Astrocyte (in vitro differentiated cells and primary cell): ENCODE results near the gene FLNC. TPM values are rescaled to one million over a fixed set of nuclear protein-coding genes. Genes with fewer than 3 reads are reported as not detected.

ENCODE experiments used
- DNase-seq: peaks from one replicate; pipeline ENCODE4 v3.0.0-alpha.2; 2010; ENCODE audit warnings: low read depth
- FAIRE-seq: peaks from 2 replicates; lab custom pipeline; 2011; peaks lifted over from hg19 to GRCh38; lab: Jason Lieb, UNC
- H2AFZ ChIP-seq: 2 replicates; pipeline ENCODE4 v1.6.0; 2012; ENCODE audit warnings: low read depth, low read length, inconsistent platforms
- H3K27ac ChIP-seq: 2 replicates; pipeline ENCODE4 v1.5.1; 2011; ENCODE audit warnings: low read depth, low read length, inconsistent platforms
- H3K27me3 ChIP-seq: 2 replicates; pipeline ENCODE4 v1.6.0; 2011; ENCODE audit warnings: low read length, inconsistent platforms; ENCODE audit not compliant: insufficient read depth
- H3K36me3 ChIP-seq: 2 replicates; pipeline ENCODE4 v1.5.1; 2011; ENCODE audit warnings: low read length, inconsistent platforms; ENCODE audit not compliant: insufficient read depth
- H3K4me1 ChIP-seq: 2 replicates; pipeline ENCODE4 v1.5.1; 2011; ENCODE audit warnings: low read length, inconsistent platforms; ENCODE audit not compliant: insufficient read depth
- H3K4me2 ChIP-seq: 2 replicates; pipeline ENCODE4 v1.6.0; 2012; ENCODE audit warnings: low read length, inconsistent platforms
- H3K4me3 ChIP-seq: 2 replicates; pipeline ENCODE4 v1.5.1; 2011; ENCODE audit warnings: low read depth, mild to moderate bottlenecking, low read length, inconsistent platforms; ENCODE audit not compliant: insufficient read depth
- H3K79me2 ChIP-seq: 2 replicates; pipeline ENCODE4 v1.6.0; 2012; ENCODE audit warnings: mild to moderate bottlenecking, low read length, inconsistent platforms; ENCODE audit not compliant: insufficient read depth
- H3K9ac ChIP-seq: 2 replicates; pipeline ENCODE4 v1.6.0; 2012; ENCODE audit warnings: mild to moderate bottlenecking, low read length, inconsistent platforms
- H3K9me3 ChIP-seq: 2 replicates; pipeline ENCODE4 v1.5.1; 2012; ENCODE audit warnings: low read depth, mild to moderate bottlenecking, low read length, inconsistent platforms; ENCODE audit not compliant: insufficient read depth
- H4K20me1 ChIP-seq: 2 replicates; pipeline ENCODE4 v1.6.0; 2012; ENCODE audit warnings: low read length, inconsistent platforms; ENCODE audit not compliant: insufficient read depth
- H3K27ac Mint-ChIP-seq: one replicate; pipeline ENCODE4 v1.8.0; 2021; ENCODE audit warnings: mild to moderate bottlenecking, mixed read lengths; ENCODE audit not compliant: unreplicated experiment
- H3K27me3 Mint-ChIP-seq: one replicate; pipeline ENCODE4 v1.8.0; 2021; ENCODE audit warnings: low read depth, mixed read lengths; ENCODE audit not compliant: unreplicated experiment
- H3K36me3 Mint-ChIP-seq: one replicate; pipeline ENCODE4 v1.8.0; 2021; ENCODE audit warnings: low read depth, mixed read lengths; ENCODE audit not compliant: unreplicated experiment
- H3K4me1 Mint-ChIP-seq: one replicate; pipeline ENCODE4 v1.8.0; 2021; ENCODE audit warnings: low read depth, mixed read lengths; ENCODE audit not compliant: unreplicated experiment
- H3K4me3 Mint-ChIP-seq: one replicate; pipeline ENCODE4 v1.8.0; 2021; ENCODE audit warnings: mild to moderate bottlenecking, moderate library complexity, mixed read lengths; ENCODE audit not compliant: unreplicated experiment
- H3K9me3 Mint-ChIP-seq: one replicate; pipeline ENCODE4 v1.8.0; 2021; ENCODE audit warnings: mild to moderate bottlenecking, mixed read lengths; ENCODE audit not compliant: unreplicated experiment
- CTCF ChIP-seq: IDR thresholded peaks from 2 replicates; pipeline ENCODE4 v1.5.1; 2011; ENCODE audit warnings: low read depth, mild to moderate bottlenecking, inconsistent platforms, low read length, moderate library complexity; ENCODE audit not compliant: insufficient read depth
- EZH2 ChIP-seq: IDR thresholded peaks from 2 replicates; pipeline ENCODE4 v1.6.1; 2012; ENCODE audit warnings: mild to moderate bottlenecking, low read length, inconsistent platforms; ENCODE audit not compliant: insufficient read depth
- total RNA-seq: library from RNA; stranded (reverse); gene quantifications from 2 replicates; pipeline ENCODE4 v1.2.1, GENCODE V29; 2021

Gene FLNC
- total RNA-seq, 1 donor from 2014 or later = 364 TPM

DNA sequence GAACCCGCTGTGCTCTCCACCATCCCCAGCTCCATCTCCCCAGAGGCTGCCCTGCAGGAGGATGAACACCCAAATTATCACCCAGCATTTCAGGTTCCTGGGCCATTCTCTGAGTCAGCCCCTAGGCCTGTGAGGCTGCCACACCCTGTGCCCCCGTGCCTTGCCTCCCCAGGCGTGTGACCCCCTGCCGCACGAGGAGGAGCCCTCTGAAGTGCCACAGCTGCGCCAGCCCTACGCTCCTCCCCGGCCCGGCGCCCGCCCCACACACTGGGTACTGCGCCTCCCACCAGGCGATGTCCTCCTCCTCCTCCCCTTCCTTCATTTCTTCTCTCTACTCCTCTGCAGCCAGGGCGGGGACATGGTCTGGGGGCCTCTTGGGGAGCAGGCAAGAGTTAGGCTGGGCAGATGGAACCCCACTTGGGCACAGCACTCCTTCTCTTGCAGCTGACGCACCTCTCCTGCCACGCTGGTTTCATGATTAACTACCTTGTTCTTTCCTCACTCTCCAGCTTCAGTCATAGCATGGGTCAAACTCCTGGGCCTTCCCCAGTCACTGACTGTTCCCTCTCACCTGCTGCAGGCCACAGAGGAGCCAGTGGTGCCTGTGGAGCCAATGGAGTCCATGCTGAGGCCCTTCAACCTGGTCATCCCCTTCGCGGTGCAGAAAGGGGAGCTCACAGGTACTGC is 19.7 kb downstream of the FLNC start:
- FAIRE-seq (no peak), DNase-seq (no peak)
- Histone ChIP-seq H3K9me3 (no peaks in the 10 kb centered on the region), H3K4me2 (no peak overlapping the region), H3K27ac (no peak overlapping the region), H2AFZ (no peak overlapping the region), H4K20me1 (peaks cover 92% of the 10 kb centered on the region), H3K9ac (no peak overlapping the region), H3K36me3 (peaks cover 64% of the 10 kb centered on the region), H3K4me3 (no peak overlapping the region), H3K4me1 (no peaks in the 10 kb centered on the region), H3K79me2 (peaks cover 16% of the 10 kb centered on the region), H3K27me3 (no peaks in the 10 kb centered on the region)
- peaks cover 15% of the 10 kb centered on the region for H3K36me3 Mint-ChIP-seq
- H3K4me3 Mint-ChIP-seq = no peak overlapping the region
- H3K4me1 Mint-ChIP-seq = no peaks in the 10 kb centered on the region
- no peaks in the 10 kb centered on the region for H3K27me3 Mint-ChIP-seq
- TF ChIP-seq CTCF (no peak), EZH2 (no peak)
- no peaks in the 10 kb centered on the region for H3K9me3 Mint-ChIP-seq
- H3K27ac Mint-ChIP-seq = no peak overlapping the region

GRCh38 chr7:128852537-128853254 is 22.5 kb downstream of the FLNC start:
- Histone ChIP-seq H3K9ac (no peak overlapping the region), H4K20me1 (peaks cover 85% of the 10 kb centered on the region), H3K4me1 (no peaks in the 10 kb centered on the region), H3K9me3 (no peaks in the 10 kb centered on the region), H2AFZ (no peak overlapping the region), H3K36me3 (peaks cover 55% of the 10 kb centered on the region), H3K27me3 (no peaks in the 10 kb centered on the region), H3K4me3 (no peak overlapping the region), H3K27ac (no peak overlapping the region), H3K79me2 (peaks cover 12% of the 10 kb centered on the region), H3K4me2 (no peak overlapping the region)
- Mint-ChIP-seq H3K27me3 (no peaks in the 10 kb centered on the region), H3K9me3 (no peaks in the 10 kb centered on the region), H3K4me3 (no peak overlapping the region), H3K4me1 (no peaks in the 10 kb centered on the region), H3K36me3 (peaks cover 20% of the 10 kb centered on the region), H3K27ac (no peak overlapping the region)
- TF ChIP-seq CTCF (no peak), EZH2 (no peak)
- DNase-seq = no peak
- FAIRE-seq = no peak

DNA sequence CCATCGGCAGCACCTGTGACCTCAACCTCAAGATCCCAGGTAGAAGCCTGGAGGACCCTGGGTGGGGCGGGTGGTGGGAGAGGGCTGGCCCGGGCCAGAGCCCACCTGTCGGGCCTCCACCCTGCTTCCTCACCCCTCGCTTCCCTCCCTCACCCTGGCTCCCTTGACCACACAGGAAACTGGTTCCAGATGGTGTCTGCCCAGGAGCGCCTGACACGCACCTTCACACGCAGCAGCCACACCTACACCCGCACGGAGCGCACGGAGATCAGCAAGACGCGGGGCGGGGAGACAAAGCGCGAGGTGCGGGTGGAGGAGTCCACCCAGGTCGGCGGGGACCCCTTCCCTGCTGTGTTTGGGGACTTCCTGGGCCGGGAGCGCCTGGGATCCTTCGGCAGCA is 23.6 kb downstream of the FLNC start:
- H2AFZ ChIP-seq = no peak overlapping the region
- H3K4me2 ChIP-seq = no peak overlapping the region
- FAIRE-seq (no peak), DNase-seq (no peak)
- no peaks in the 10 kb centered on the region for H3K27me3 Mint-ChIP-seq
- H3K4me1 ChIP-seq = no peaks in the 10 kb centered on the region
- H4K20me1 ChIP-seq = peaks cover 80% of the 10 kb centered on the region
- no peaks in the 10 kb centered on the region for H3K4me1 Mint-ChIP-seq
- H3K36me3 ChIP-seq = peaks cover 57% of the 10 kb centered on the region
- no peak overlapping the region for H3K9ac ChIP-seq
- no peak overlapping the region for H3K27ac ChIP-seq
- no peak overlapping the region for H3K27ac Mint-ChIP-seq
- H3K9me3 ChIP-seq = no peaks in the 10 kb centered on the region
- no peak overlapping the region for H3K4me3 Mint-ChIP-seq
- H3K36me3 Mint-ChIP-seq = peaks cover 19% of the 10 kb centered on the region
- no peaks in the 10 kb centered on the region for H3K9me3 Mint-ChIP-seq
- TF ChIP-seq EZH2 (no peak), CTCF (no peak)
- no peaks in the 10 kb centered on the region for H3K27me3 ChIP-seq
- peaks cover 12% of the 10 kb centered on the region for H3K79me2 ChIP-seq
- no peak overlapping the region for H3K4me3 ChIP-seq
